ENCODE measurements around the gene GRB10. TPM values are rescaled to one million over a fixed set of nuclear protein-coding genes. Genes with fewer than 3 reads are reported as not detected.

Gene GRB10
- total and polyA plus RNA-seq, 2 of the 8 experiments (the other 6 are each of a cell fraction or from before 2014, with no cell fraction given) = 35.7 to 97.0 TPM

GRCh38 chr7:50664937-50665336 lies 117.8 kb downstream of the GRB10 start:
- Histone ChIP-seq H2BK15ac (ENCODE audit: low read length) (no peak overlapping the region), H3K4ac (replicated peaks; ENCODE audit: insufficient read length, low read depth, low read length) (no peak overlapping the region), H3K23ac (ENCODE audit: insufficient read length) (no peak overlapping the region), H3K56ac (replicated peaks; ENCODE audit: insufficient read length, low read depth, low read length) (no peak overlapping the region), H2AFZ (ENCODE audit: low read length) (no peak overlapping the region), H2BK12ac (ENCODE audit: low read depth, low read length) (no peak overlapping the region), H4K5ac (ENCODE audit: insufficient read length, low read depth, low read length) (no peak overlapping the region), H3K27me3 (replicated peaks in 1 of 4; ENCODE audit: control insufficient read depth in 3 of 4, extremely low read depth in 1 of 4, insufficient read depth in 3 of 4, low read length in 3 of 4) (no peaks in the 10 kb centered on the region), H3K9me3 (ENCODE audit: insufficient read depth in 2 of 2, low read depth in 1 of 2, low read length in 1 of 2) (no peaks in the 10 kb centered on the region), H3K79me2 (ENCODE audit: control insufficient read depth in 1 of 2, insufficient read depth in 2 of 2, low read length in 2 of 2) (peaks cover 0 to 15% of the 10 kb centered on the region in 2 experiments; a peak in 2 of 4 replicates), H2AK5ac (ENCODE audit: low read depth, low read length) (no peak overlapping the region), H2BK120ac (replicated peaks; ENCODE audit: low read depth, low read length) (no peak overlapping the region), H3K9ac (replicated peaks in 1 of 4; ENCODE audit: extremely low read depth in 1 of 4, low read depth in 3 of 4, low read length in 3 of 4) (no peak overlapping the region), H4K20me1 (replicated peaks in 1 of 2; ENCODE audit: control insufficient read depth in 1 of 2, insufficient read depth in 2 of 2, low read length in 2 of 2) (peaks cover 5 to 7% of the 10 kb centered on the region in 2 experiments), H3K36me3 (ENCODE audit: control insufficient read depth in 2 of 4, insufficient read depth in 4 of 4, low read length in 3 of 4) (peaks cover 0 to 15% (median 8%) of the 10 kb centered on the region in 4 experiments; a peak in 5 of 8 replicates), H4K8ac (ENCODE audit: extremely low read depth, insufficient read depth, low read length) (no peak overlapping the region), H3K4me1 (replicated peaks in 1 of 4; ENCODE audit: control insufficient read depth in 3 of 4, insufficient read depth in 4 of 4, low read length in 3 of 4) (no peaks in the 10 kb centered on the region), H4K91ac (replicated peaks; ENCODE audit: insufficient read length, low read length) (no peak overlapping the region), H3K4me2 (ENCODE audit: insufficient read depth in 1 of 2, low read depth in 2 of 2, low read length in 2 of 2) (no peak overlapping the region), H2BK20ac (ENCODE audit: low read length) (no peak overlapping the region), H3K4me3 (ENCODE audit: extremely low read depth in 1 of 4, insufficient read depth in 2 of 4, low read depth in 3 of 4, low read length in 4 of 4) (no peak overlapping the region), H3K27ac (ENCODE audit: low read depth, low read length) (no peak overlapping the region), H3K18ac (ENCODE audit: extremely low read depth, low read length) (no peak overlapping the region), H2BK5ac (ENCODE audit: low read depth, low read length) (no peak overlapping the region), H3K79me1 (ENCODE audit: low read depth, low read length) (peaks cover 16% of the 10 kb centered on the region), H3K23me2 (ENCODE audit: low read depth, low read length) (no peaks in the 10 kb centered on the region), H3K14ac (ENCODE audit: insufficient read length) (no peak overlapping the region)
- no peak for FAIRE-seq
- 94% methylated on average over 4 of the region's 4 CpGs; no CpG with 5 or more reads in 1 of the 2 experiments for WGBS, 2 experiments (ENCODE audit: extremely low coverage in 1 of 2, insufficient coverage in 1 of 2, insufficient read length in 1 of 2, insufficient replicate concordance in 2 of 2, low coverage in 1 of 2, low lambda C conversion rate in 2 of 2, missing lambda C conversion rate in 1 of 2)
- ChIA-PET POLR2A (ENCODE audit: partially characterized antibody) (no interaction called here), CTCF (ENCODE audit: partially characterized antibody) (interaction anchor here (1.5 to 3.0 kb wide), 4 partner anchors 10 to 38 kb away, joined by 3 to 8 read pairs (median 4); no protein-coding TSS in a partner anchor)
- no peak for DNase-seq (ENCODE audit: low read depth in 1 of 2, low spot score in 2 of 2)
- no peak for TF ChIP-seq JUN (IDR thresholded peaks at IDR 0.05; ENCODE audit: low read depth, low read length)
- TF ChIP-seq TCF12 (IDR thresholded peaks at IDR 0.05; ENCODE audit: low read depth, low read length) = no peak
- TF ChIP-seq POLR2A (IDR thresholded peaks at IDR 0.05; ENCODE audit: control extremely low read depth in 1 of 2, low read depth in 2 of 2, low read length in 2 of 2) = no peak
- TF ChIP-seq SAP30 (IDR thresholded peaks at IDR 0.05; ENCODE audit: insufficient read depth, insufficient replicate concordance, low read length) = no peak
- TF ChIP-seq ASH2L (IDR thresholded peaks at IDR 0.05; ENCODE audit: low read length) = no peak
- TF ChIP-seq, protein P1, sequence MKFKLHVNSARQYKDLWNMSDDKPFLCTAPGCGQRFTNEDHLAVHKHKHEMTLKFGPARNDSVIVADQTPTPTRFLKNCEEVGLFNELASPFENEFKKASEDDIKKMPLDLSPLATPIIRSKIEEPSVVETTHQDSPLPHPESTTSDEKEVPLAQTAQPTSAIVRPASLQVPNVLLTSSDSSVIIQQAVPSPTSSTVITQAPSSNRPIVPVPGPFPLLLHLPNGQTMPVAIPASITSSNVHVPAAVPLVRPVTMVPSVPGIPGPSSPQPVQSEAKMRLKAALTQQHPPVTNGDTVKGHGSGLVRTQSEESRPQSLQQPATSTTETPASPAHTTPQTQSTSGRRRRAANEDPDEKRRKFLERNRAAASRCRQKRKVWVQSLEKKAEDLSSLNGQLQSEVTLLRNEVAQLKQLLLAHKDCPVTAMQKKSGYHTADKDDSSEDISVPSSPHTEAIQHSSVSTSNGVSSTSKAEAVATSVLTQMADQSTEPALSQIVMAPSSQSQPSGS (IDR thresholded peaks at IDR 0.05; ENCODE audit: low read length) = no peak
- TF ChIP-seq GTF2F1 (IDR thresholded peaks at IDR 0.05; ENCODE audit: borderline replicate concordance, low read depth, low read length) = no peak
- no peak for TF ChIP-seq SP2 (IDR thresholded peaks at IDR 0.05; ENCODE audit: low read length)
- no peak for TF ChIP-seq PHF8 (conservative IDR thresholded peaks at IDR 0.05; ENCODE audit: low read depth, low read length)

Measured in H1 (cell line).